WTC11 (cell line): ENCODE results near the gene KCTD20. TPM values are rescaled to one million over a fixed set of nuclear protein-coding genes. Genes with fewer than 3 reads are reported as not detected.

ENCODE experiments used
- ATAC-seq: fragments of 200-7000 bp; cut with Tn5 transposase; 2 replicates; pipeline ENCODE4 v1.10.0; 2021; ENCODE audit warnings: mild to moderate bottlenecking, moderate library complexity
- CTCF ChIA-PET: fragments of 300-600 bp; sonication (Branson Sonifier 250); formaldehyde crosslinking; loops from one replicate; lab custom pipeline; 2021; ENCODE audit warnings: antibody characterized with exemption; lab: Charles Lee
- POLR2A ChIA-PET: fragments of 350-600 bp; sonication (Branson Sonifier 250); formaldehyde crosslinking; loops from one replicate; lab custom pipeline; 2021; ENCODE audit warnings: antibody characterized with exemption; lab: Charles Lee
- DNase-seq: peaks from one replicate; pipeline ENCODE4 v3.0.0; 2021; ENCODE audit warnings: low spot score
- H3K27ac Mint-ChIP-seq: 2 replicates; pipeline ENCODE4 v1.8.0; 2021; ENCODE audit warnings: mixed read lengths
- H3K27me3 Mint-ChIP-seq: 2 replicates; pipeline ENCODE4 v1.8.0; 2021; ENCODE audit warnings: low read depth, mild to moderate bottlenecking, moderate library complexity, mixed read lengths
- H3K36me3 Mint-ChIP-seq: 2 replicates; pipeline ENCODE4 v1.8.0; 2021; ENCODE audit warnings: mixed read lengths
- H3K4me1 Mint-ChIP-seq: 2 replicates; pipeline ENCODE4 v1.8.0; 2022; ENCODE audit warnings: mixed read lengths
- H3K4me3 Mint-ChIP-seq: 2 replicates; pipeline ENCODE4 v1.8.0; 2021; ENCODE audit warnings: mild to moderate bottlenecking, moderate library complexity, mixed read lengths
- H3K9me3 Mint-ChIP-seq: 2 replicates; pipeline ENCODE4 v1.8.0; 2021; ENCODE audit warnings: mixed read lengths
- ATF3 ChIP-seq: sonication (generic); formaldehyde crosslinking; conservative IDR thresholded peaks from 2 replicates; pipeline ENCODE4 v1.8.1; 2022; ENCODE audit warnings: mild to moderate bottlenecking, missing genetic modification reagents
- CREM ChIP-seq: sonication (generic); formaldehyde crosslinking; IDR thresholded peaks from 2 replicates; pipeline ENCODE4 v1.8.1; 2022; ENCODE audit warnings: mild to moderate bottlenecking, missing genetic modification reagents, moderate library complexity
- ETV6 ChIP-seq: sonication (generic); formaldehyde crosslinking; IDR thresholded peaks from 2 replicates; pipeline ENCODE4 v1.8.1; 2022; ENCODE audit warnings: mild to moderate bottlenecking, missing genetic modification reagents
- GRHL2 ChIP-seq: fragments of 250-450 bp; sonication (Bioruptor Pico); IDR thresholded peaks from 2 replicates; pipeline ENCODE4 v1.8.0; 2022; ENCODE audit warnings: mild to moderate bottlenecking, moderate library complexity; ENCODE audit not compliant: insufficient replicate concordance, severe bottlenecking
- IRF2 ChIP-seq: sonication (generic); formaldehyde crosslinking; IDR thresholded peaks from 2 replicates; pipeline ENCODE4 v1.8.0; 2022; ENCODE audit warnings: low read depth, missing genetic modification reagents, borderline replicate concordance
- MLX ChIP-seq: sonication (generic); formaldehyde crosslinking; IDR thresholded peaks from 2 replicates; pipeline ENCODE4 v1.8.1; 2023; ENCODE audit warnings: mild to moderate bottlenecking, missing genetic modification reagents, moderate library complexity
- NFATC4 ChIP-seq: fragments of 250-450 bp; sonication (Bioruptor Pico); IDR thresholded peaks from 2 replicates; pipeline ENCODE4 v1.9.0; 2021; ENCODE audit warnings: mild to moderate bottlenecking
- NR1H2 ChIP-seq: sonication (generic); formaldehyde crosslinking; IDR thresholded peaks from 2 replicates; pipeline ENCODE4 v1.9.0; 2021; ENCODE audit warnings: mild to moderate bottlenecking, moderate library complexity, missing genetic modification reagents
- RORB ChIP-seq: fragments of 250-450 bp; sonication (Bioruptor Pico); IDR thresholded peaks from 2 replicates; pipeline ENCODE4 v1.9.0; 2021; ENCODE audit warnings: mild to moderate bottlenecking
- SMAD3 ChIP-seq: sonication (generic); formaldehyde crosslinking; IDR thresholded peaks from 2 replicates; pipeline ENCODE4 v1.8.0; 2022; ENCODE audit warnings: missing genetic modification reagents, mild to moderate bottlenecking, borderline replicate concordance
- USF2 ChIP-seq: sonication (generic); formaldehyde crosslinking; IDR thresholded peaks from 2 replicates; pipeline ENCODE4 v1.8.1; 2023; ENCODE audit warnings: mild to moderate bottlenecking, missing genetic modification reagents, moderate library complexity
- ZMAT4 ChIP-seq: fragments of 250-450 bp; sonication (Bioruptor Pico); IDR thresholded peaks from 2 replicates; pipeline ENCODE4 v1.9.0; 2021; ENCODE audit warnings: mild to moderate bottlenecking
- ZNF121 ChIP-seq: sonication (generic); formaldehyde crosslinking; IDR thresholded peaks from 2 replicates; pipeline ENCODE4 v1.8.0; 2023; ENCODE audit warnings: missing genetic modification reagents
- ZNF219 ChIP-seq: sonication (generic); formaldehyde crosslinking; IDR thresholded peaks from 2 replicates; pipeline ENCODE4 v1.8.0; 2023; ENCODE audit warnings: missing genetic modification reagents, mild to moderate bottlenecking, borderline replicate concordance
- ZNF263 ChIP-seq: sonication (generic); formaldehyde crosslinking; IDR thresholded peaks from 2 replicates; pipeline ENCODE4 v1.8.1; 2022; ENCODE audit warnings: low read depth, mild to moderate bottlenecking, moderate library complexity, missing genetic modification reagents
- ZNF317 ChIP-seq: sonication (generic); formaldehyde crosslinking; IDR thresholded peaks from 2 replicates; pipeline ENCODE4 v1.8.1; 2023; ENCODE audit warnings: low read depth, mild to moderate bottlenecking, moderate library complexity, missing genetic modification reagents, borderline replicate concordance
- total RNA-seq: library from RNA; stranded (reverse); gene quantifications from 3 replicates; pipeline ENCODE4 v1.2.3, GENCODE V29; 2021
- TF ChIP-seq, protein P1 (sequence below): fragments of 200-600 bp; IDR thresholded peaks from 2 replicates; pipeline ENCODE4 v1.8.0; 2022; ENCODE audit warnings: antibody characterized with exemption
- TF ChIP-seq, protein P2 (sequence below): sonication (generic); formaldehyde crosslinking; IDR thresholded peaks from 2 replicates; pipeline ENCODE4 v1.8.1; 2023; ENCODE audit warnings: mild to moderate bottlenecking, missing genetic modification reagents
- TF ChIP-seq, protein P3 (sequence below): fragments of 250-450 bp; sonication (Bioruptor Pico); IDR thresholded peaks from 2 replicates; pipeline ENCODE4 v1.9.0; 2021; ENCODE audit warnings: mild to moderate bottlenecking, borderline replicate concordance

Gene KCTD20
- total RNA-seq, 1 experiment from 2014 or later = 26.7 TPM

- H3K27ac Mint-ChIP-seq = no peak overlapping the region
- no peak overlapping the region for H3K4me3 Mint-ChIP-seq
- POLR2A ChIA-PET = no interaction called here
- no peak for TF ChIP-seq NFATC4 (CRISPR knock-in tag)
- TF ChIP-seq ZMAT4 (CRISPR knock-in tag) = no peak
- TF ChIP-seq, protein P1, sequence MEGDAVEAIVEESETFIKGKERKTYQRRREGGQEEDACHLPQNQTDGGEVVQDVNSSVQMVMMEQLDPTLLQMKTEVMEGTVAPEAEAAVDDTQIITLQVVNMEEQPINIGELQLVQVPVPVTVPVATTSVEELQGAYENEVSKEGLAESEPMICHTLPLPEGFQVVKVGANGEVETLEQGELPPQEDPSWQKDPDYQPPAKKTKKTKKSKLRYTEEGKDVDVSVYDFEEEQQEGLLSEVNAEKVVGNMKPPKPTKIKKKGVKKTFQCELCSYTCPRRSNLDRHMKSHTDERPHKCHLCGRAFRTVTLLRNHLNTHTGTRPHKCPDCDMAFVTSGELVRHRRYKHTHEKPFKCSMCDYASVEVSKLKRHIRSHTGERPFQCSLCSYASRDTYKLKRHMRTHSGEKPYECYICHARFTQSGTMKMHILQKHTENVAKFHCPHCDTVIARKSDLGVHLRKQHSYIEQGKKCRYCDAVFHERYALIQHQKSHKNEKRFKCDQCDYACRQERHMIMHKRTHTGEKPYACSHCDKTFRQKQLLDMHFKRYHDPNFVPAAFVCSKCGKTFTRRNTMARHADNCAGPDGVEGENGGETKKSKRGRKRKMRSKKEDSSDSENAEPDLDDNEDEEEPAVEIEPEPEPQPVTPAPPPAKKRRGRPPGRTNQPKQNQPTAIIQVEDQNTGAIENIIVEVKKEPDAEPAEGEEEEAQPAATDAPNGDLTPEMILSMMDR = no peak
- no peak for TF ChIP-seq ZNF219 (CRISPR knock-in tag)
- TF ChIP-seq ZNF317 = no peak
- no peak for TF ChIP-seq NR1H2
- no peak for TF ChIP-seq ETV6 (CRISPR knock-in tag)
- no peak for TF ChIP-seq RORB (CRISPR knock-in tag)
- TF ChIP-seq ZNF121 (CRISPR knock-in tag) = no peak
- no peak for TF ChIP-seq SMAD3 (CRISPR knock-in tag)
- no peak for TF ChIP-seq GRHL2
- TF ChIP-seq CREM (CRISPR knock-in tag) = no peak
- TF ChIP-seq ZNF263 (CRISPR knock-in tag) = no peak
- TF ChIP-seq, protein P2, sequence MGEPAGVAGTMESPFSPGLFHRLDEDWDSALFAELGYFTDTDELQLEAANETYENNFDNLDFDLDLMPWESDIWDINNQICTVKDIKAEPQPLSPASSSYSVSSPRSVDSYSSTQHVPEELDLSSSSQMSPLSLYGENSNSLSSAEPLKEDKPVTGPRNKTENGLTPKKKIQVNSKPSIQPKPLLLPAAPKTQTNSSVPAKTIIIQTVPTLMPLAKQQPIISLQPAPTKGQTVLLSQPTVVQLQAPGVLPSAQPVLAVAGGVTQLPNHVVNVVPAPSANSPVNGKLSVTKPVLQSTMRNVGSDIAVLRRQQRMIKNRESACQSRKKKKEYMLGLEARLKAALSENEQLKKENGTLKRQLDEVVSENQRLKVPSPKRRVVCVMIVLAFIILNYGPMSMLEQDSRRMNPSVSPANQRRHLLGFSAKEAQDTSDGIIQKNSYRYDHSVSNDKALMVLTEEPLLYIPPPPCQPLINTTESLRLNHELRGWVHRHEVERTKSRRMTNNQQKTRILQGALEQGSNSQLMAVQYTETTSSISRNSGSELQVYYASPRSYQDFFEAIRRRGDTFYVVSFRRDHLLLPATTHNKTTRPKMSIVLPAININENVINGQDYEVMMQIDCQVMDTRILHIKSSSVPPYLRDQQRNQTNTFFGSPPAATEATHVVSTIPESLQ (CRISPR knock-in tag) = no peak
- TF ChIP-seq USF2 = no peak
- TF ChIP-seq, protein P3, sequence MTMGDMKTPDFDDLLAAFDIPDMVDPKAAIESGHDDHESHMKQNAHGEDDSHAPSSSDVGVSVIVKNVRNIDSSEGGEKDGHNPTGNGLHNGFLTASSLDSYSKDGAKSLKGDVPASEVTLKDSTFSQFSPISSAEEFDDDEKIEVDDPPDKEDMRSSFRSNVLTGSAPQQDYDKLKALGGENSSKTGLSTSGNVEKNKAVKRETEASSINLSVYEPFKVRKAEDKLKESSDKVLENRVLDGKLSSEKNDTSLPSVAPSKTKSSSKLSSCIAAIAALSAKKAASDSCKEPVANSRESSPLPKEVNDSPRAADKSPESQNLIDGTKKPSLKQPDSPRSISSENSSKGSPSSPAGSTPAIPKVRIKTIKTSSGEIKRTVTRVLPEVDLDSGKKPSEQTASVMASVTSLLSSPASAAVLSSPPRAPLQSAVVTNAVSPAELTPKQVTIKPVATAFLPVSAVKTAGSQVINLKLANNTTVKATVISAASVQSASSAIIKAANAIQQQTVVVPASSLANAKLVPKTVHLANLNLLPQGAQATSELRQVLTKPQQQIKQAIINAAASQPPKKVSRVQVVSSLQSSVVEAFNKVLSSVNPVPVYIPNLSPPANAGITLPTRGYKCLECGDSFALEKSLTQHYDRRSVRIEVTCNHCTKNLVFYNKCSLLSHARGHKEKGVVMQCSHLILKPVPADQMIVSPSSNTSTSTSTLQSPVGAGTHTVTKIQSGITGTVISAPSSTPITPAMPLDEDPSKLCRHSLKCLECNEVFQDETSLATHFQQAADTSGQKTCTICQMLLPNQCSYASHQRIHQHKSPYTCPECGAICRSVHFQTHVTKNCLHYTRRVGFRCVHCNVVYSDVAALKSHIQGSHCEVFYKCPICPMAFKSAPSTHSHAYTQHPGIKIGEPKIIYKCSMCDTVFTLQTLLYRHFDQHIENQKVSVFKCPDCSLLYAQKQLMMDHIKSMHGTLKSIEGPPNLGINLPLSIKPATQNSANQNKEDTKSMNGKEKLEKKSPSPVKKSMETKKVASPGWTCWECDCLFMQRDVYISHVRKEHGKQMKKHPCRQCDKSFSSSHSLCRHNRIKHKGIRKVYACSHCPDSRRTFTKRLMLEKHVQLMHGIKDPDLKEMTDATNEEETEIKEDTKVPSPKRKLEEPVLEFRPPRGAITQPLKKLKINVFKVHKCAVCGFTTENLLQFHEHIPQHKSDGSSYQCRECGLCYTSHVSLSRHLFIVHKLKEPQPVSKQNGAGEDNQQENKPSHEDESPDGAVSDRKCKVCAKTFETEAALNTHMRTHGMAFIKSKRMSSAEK = no peak
- TF ChIP-seq IRF2 = no peak
- TF ChIP-seq ATF3 (CRISPR knock-in tag) = no peak
- TF ChIP-seq MLX = no peak
- 0 out of 2 replicates have a peak, but pooled peaks cover 7% of the 10 kb centered on the region for H3K9me3 Mint-ChIP-seq
- peaks cover 26% of the 10 kb centered on the region for H3K36me3 Mint-ChIP-seq
- H3K27me3 Mint-ChIP-seq = no peaks in the 10 kb centered on the region
- no peak for DNase-seq
- CTCF ChIA-PET = interaction anchor here (0.7 kb wide), 1 partner anchor 46 kb away, joined by 3 read pairs; no protein-coding TSS in a partner anchor
- H3K4me1 Mint-ChIP-seq = no peaks in the 10 kb centered on the region
- ATAC-seq = no peak
Observed at GRCh38 chr6:36504982-36505381, 62.2 kb downstream of the KCTD20 start.
